EH (cell line): ENCODE results near the gene DTX3.
"Not testable (repeated sequence)": the region's sequence is repeated elsewhere in the genome, so short reads cannot be mapped to it uniquely, and the experiment has no call there.

ENCODE experiments used
- DNase-seq: peaks from one replicate; pipeline ENCODE4 v3.0.0-alpha.2; 2015; ENCODE audit warnings: low read depth

DTX3 gene

DNA sequence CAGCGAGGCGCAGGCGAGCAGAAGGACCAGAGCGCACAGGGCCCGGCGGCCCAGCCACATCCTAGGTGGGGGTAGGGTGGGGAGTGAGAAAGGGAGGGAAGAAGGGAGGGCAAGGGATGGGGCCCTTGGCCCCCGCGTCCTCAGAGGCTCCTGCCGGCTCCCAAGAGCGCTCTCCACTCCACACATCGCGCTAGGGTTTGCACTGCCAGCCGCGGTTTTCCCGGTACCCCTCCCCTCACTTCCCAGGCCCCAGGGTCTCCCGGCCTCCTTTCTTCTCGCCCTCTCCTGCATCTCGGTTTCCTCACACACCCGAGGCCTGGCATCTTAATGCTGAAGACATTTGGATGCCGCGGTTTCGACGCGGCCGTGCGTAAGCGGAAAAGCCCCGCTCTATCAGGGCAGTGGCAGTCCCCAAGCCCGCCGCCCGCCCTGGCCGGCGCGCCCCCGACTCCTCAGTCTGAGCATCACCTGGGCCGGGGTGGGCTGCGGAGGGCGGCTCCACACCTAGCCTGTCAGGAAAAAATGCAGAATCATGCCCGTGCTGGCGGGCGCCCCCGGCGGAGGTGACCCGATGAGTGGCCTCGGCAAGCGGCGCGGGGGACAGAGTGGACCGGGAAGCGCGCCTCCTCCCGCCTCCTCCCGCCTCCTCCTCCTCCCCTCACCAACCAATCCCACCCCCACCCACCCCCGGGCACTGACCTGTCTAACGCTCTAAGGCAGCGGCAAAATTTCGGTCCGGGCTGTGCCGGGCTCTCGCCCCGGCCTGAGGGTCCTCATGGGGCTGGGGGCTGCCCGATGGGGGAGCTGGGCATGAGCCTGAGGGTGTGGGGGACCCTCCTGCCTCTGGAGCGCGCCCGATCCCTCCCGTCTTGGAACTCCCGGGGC is 27.7 kb downstream of the DTX3 start:
- DNase-seq, result peak; percentile 53

GRCh38 chr12:57632958-57633840 is 28.6 kb downstream of the DTX3 start, which contains the start of gene B4GALNT1:
TSS of gene B4GALNT1 (minus strand) at chr12:57633201. CDS start at chr12:57632132, 1,069 bp downstream.
- DNase-seq, result peak; percentile 68

- DNase-seq, result not testable (repeated sequence)
Observed at GRCh38 chr12:57636731-57637130, 32.1 kb downstream of the DTX3 start.

- DNase-seq, result no peak
Observed at GRCh38 chr12:57637364-57637763, 32.7 kb downstream of the DTX3 start.

DNA sequence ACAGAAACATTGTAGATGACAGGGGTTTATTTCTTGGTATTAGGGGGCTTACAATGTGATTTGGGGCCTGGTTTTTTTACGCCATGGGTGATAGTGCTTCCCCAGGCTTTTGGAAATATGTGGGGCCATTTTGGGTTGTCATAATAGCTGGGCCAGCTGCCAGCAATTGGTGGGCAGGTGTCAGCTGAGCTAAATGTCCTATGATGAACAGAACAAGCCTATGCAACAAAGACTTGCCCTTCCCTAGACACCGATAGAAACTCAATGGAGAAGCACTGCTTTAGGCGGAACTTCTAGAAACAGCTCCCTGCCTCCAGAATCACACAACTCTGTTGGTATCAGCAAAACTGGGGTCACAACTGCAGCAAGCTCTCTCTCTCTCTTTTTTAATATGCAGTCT is 33.5 kb downstream of the DTX3 start:
- DNase-seq, result no peak

GRCh38 chr12:57640175-57641042 is 35.8 kb downstream of the DTX3 start:
- DNase-seq, result no peak

GRCh38 chr12:57641699-57642442 is 37.2 kb downstream of the DTX3 start:
- DNase-seq, result no peak

DNA sequence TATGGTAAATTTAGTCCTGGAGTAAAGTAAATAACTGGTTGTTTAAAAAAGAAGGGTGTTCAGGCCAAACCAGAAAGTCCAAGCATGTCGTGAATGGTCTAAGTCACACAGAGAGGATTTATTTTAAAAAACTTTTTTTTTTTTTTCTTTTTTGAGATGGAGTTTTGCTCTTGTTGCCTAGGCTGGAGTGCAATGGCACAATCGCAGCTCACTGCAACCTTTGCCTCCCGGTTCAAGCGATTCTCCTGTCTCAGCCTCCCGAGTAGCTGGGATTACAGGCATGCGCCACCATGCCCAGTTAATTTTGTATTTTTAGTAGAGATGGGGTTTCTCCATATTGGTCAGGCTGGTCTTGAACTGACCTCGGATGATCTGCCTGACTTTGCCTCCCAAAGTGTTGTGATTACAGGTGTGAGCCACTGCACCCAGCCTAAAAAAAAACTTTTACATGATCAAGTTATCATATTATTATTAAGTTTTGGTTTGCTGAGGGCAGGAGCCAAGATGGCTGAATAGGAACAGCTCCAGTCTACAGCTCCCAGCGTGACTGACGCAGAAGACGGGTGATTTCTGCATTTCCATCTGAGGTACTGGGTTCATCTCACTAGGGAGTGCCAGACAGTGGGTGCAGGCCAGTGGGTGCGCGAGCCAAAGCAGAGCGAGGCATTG is 41.5 kb downstream of the DTX3 start:
- not testable (repeated sequence) for DNase-seq

DNA sequence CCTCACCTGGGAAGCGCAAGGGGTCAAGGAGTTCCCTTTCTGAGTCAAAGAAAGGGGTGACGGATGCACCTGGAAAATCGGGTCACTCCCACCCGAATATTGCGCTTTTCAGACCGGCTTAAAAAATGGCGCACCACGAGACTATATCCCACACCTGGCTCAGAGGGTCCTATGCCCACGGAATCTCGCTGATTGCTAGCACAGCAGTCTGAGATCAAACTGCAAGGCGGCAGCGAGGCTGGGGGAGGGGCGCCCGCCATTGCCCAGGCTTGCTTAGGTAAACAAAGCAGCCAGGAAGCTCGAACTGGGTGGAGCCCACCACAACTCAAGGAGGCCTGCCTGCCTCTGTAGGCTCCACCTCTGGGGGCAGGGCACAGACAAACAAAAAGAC is 42.0 kb downstream of the DTX3 start:
- not testable (repeated sequence) for DNase-seq

- no peak for DNase-seq
Observed at GRCh38 chr12:57654042-57654441, 49.4 kb downstream of the DTX3 start.

DNA sequence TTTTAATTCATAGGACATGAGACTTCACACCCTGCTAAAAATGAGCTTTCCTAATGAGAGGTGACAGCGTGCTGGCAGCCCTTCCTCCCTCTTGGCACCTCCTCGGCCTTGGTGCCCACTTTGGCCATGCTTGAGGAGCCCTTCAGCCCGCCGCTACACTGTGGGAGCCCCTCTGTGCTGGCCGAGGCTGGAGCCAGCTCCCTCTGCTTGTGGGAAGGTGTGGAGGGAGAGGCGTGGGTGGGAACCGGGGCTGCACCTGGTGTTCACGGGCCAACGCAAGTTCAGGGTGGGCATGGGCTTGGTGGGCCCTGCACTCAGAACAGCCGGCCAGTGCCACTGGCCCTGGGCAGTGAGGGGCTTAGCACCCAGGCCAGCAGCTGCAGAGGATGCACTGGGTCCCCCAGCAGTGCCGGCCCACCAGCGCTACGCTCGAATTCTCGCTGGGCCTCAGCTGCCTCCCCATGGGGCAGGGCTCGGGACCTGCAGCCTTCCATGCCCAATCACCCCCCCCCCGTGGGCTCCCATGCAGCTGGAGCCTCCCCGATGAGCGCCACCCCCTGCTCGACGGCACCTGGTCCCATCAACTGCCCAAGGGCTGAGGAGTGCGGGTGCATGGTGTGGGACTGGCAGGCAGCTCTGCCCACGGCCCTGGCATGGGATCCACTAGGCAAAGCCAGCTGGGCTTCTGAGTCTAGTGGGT is 51.1 kb downstream of the DTX3 start:
- no peak for DNase-seq

GRCh38 chr12:57656408-57656807 is 51.8 kb downstream of the DTX3 start:
- not testable (repeated sequence) for DNase-seq

GRCh38 chr12:57657744-57658143 is 53.1 kb downstream of the DTX3 start:
- DNase-seq, result peak; percentile 9

DNA sequence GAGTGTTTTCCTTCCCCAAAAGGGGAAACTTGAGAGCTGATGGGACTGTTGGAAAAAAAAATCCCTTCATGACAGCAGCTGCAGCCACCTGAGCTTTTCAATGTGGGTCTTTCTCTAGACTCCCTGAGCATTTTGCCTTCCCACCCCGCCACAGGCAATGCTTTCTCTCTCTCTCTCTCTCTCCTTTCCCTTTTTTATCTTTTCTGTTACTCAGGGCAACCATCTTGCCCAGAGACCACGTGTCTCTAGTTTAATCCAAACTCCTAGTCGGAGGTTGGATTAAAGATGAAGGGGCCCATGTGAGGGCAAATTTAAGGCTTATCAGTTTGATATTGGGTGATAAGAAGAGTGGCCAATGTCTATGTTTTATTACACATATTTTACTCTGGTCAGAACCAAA is 54.3 kb downstream of the DTX3 start:
- DNase-seq, result no peak
